Stimulated activated CD4-positive, alpha-beta T cell treated with anti-CD3 and anti-CD28 coated beads, Interleukin-12 subunit alpha, Interleukin-12 subunit beta, amount 100 ng/mL, for 48 hours (primary cell): ENCODE data around the gene GLB1L2.

Experiments used
- DNase-seq, 3 donors: peaks; one replicate each; pipeline ENCODE4 v3.0.0-alpha.2; 2020; ENCODE audit warnings: low read depth in 2 of 3, low spot score in 1 of 3

The GLB1L2 gene

GRCh38 chr11:134383576-134384221 is 51.9 kb downstream of the GLB1L2 start:
- DNase-seq, result no peak

GRCh38 chr11:134384406-134384805 is 52.6 kb downstream of the GLB1L2 start:
- DNase-seq, result no peak

- DNase-seq, result no peak
Observed at GRCh38 chr11:134385171-134385570, 53.4 kb downstream of the GLB1L2 start.

GRCh38 chr11:134385774-134386565 is 54.2 kb downstream of the GLB1L2 start:
- DNase-seq, result no peak

GRCh38 chr11:134386945-134387344 is 55.2 kb downstream of the GLB1L2 start:
- no peak for DNase-seq

- no peak for DNase-seq
Observed at GRCh38 chr11:134387501-134387900, 55.7 kb downstream of the GLB1L2 start.

GRCh38 chr11:134388590-134388989 is 56.8 kb downstream of the GLB1L2 start:
- no peak for DNase-seq

- no peak for DNase-seq
Observed at GRCh38 chr11:134389464-134390180, 57.8 kb downstream of the GLB1L2 start.

- DNase-seq, result no peak
Observed at GRCh38 chr11:134390706-134391569, 59.1 kb downstream of the GLB1L2 start.

GRCh38 chr11:134391656-134392055 is 59.9 kb downstream of the GLB1L2 start:
- no peak for DNase-seq

GRCh38 chr11:134392953-134393615 is 61.3 kb downstream of the GLB1L2 start:
- no peak for DNase-seq

- no peak for DNase-seq
Observed at GRCh38 chr11:134393638-134394037, 61.9 kb downstream of the GLB1L2 start.

- DNase-seq, result no peak
Observed at GRCh38 chr11:134394311-134394710, 62.5 kb downstream of the GLB1L2 start.

- no peak for DNase-seq
Observed at GRCh38 chr11:134395002-134395401, 63.2 kb downstream of the GLB1L2 start.

GRCh38 chr11:134397304-134398078 is 65.7 kb downstream of the GLB1L2 start:
- DNase-seq, result no peak

GRCh38 chr11:134398079-134398444 is 66.3 kb downstream of the GLB1L2 start:
- no peak for DNase-seq

- DNase-seq, result no peak
Observed at GRCh38 chr11:134398644-134399292, 67.0 kb downstream of the GLB1L2 start.

- DNase-seq, result no peak
Observed at GRCh38 chr11:134399293-134399654, 67.5 kb downstream of the GLB1L2 start.

GRCh38 chr11:134399996-134400395 is 68.2 kb downstream of the GLB1L2 start:
- DNase-seq, result no peak
